ENCODE measurements around the gene SNX11. TPM values are rescaled to one million over a fixed set of nuclear protein-coding genes. Genes with fewer than 3 reads are reported as not detected.

SNX11 gene
- total and polyA plus RNA-seq, 2 of the 8 experiments (the other 6 are each of a cell fraction or from before 2014, with no cell fraction given): 21.1 to 21.4 TPM

- Histone ChIP-seq H4K8ac (ENCODE audit: extremely low read depth, insufficient read depth, low read length) (no peak overlapping the region), H3K14ac (ENCODE audit: insufficient read length) (no peak overlapping the region), H3K9me3 (ENCODE audit: insufficient read depth in 2 of 2, low read depth in 1 of 2, low read length in 1 of 2) (no peaks in the 10 kb centered on the region), H3K79me1 (ENCODE audit: low read depth, low read length) (no peaks in the 10 kb centered on the region), H2BK15ac (ENCODE audit: low read length) (no peak overlapping the region), H3K18ac (ENCODE audit: extremely low read depth, low read length) (no peak overlapping the region), H2AK5ac (ENCODE audit: low read depth, low read length) (no peak overlapping the region), H3K79me2 (ENCODE audit: control insufficient read depth in 1 of 2, insufficient read depth in 2 of 2, low read length in 2 of 2) (no peaks in the 10 kb centered on the region), H3K4me1 (replicated peaks in 1 of 4; ENCODE audit: control insufficient read depth in 3 of 4, insufficient read depth in 4 of 4, low read length in 3 of 4) (peaks cover 0 to 11% (median 7%) of the 10 kb centered on the region in 4 experiments; a peak in 2 of 7 replicates), H3K9ac (replicated peaks in 1 of 4; ENCODE audit: extremely low read depth in 1 of 4, low read depth in 3 of 4, low read length in 3 of 4) (no peak overlapping the region), H4K20me1 (replicated peaks in 1 of 2; ENCODE audit: control insufficient read depth in 1 of 2, insufficient read depth in 2 of 2, low read length in 2 of 2) (peaks cover 0 to 2% of the 10 kb centered on the region in 2 experiments), H3K36me3 (ENCODE audit: control insufficient read depth in 2 of 4, insufficient read depth in 4 of 4, low read length in 3 of 4) (no peaks in the 10 kb centered on the region), H3K23ac (ENCODE audit: insufficient read length) (no peak overlapping the region), H3K27ac (ENCODE audit: low read depth, low read length) (no peak overlapping the region), H2BK5ac (ENCODE audit: low read depth, low read length) (no peak overlapping the region), H2BK12ac (ENCODE audit: low read depth, low read length) (no peak overlapping the region), H4K91ac (replicated peaks; ENCODE audit: insufficient read length, low read length) (no peak overlapping the region), H3K23me2 (ENCODE audit: low read depth, low read length) (no peaks in the 10 kb centered on the region), H2BK20ac (ENCODE audit: low read length) (no peak overlapping the region), H3K56ac (replicated peaks; ENCODE audit: insufficient read length, low read depth, low read length) (no peak overlapping the region), H2AFZ (ENCODE audit: low read length) (no peak overlapping the region), H3K4ac (replicated peaks; ENCODE audit: insufficient read length, low read depth, low read length) (no peak overlapping the region), H3K27me3 (replicated peaks in 1 of 4; ENCODE audit: control insufficient read depth in 3 of 4, extremely low read depth in 1 of 4, insufficient read depth in 3 of 4, low read length in 3 of 4) (peaks cover 0 to 6% (median 0%) of the 10 kb centered on the region in 4 experiments; a peak in 2 of 7 replicates), H3K4me2 (ENCODE audit: insufficient read depth in 1 of 2, low read depth in 2 of 2, low read length in 2 of 2) (no peak overlapping the region), H2BK120ac (replicated peaks; ENCODE audit: low read depth, low read length) (no peak overlapping the region), H4K5ac (ENCODE audit: insufficient read length, low read depth, low read length) (no peak overlapping the region), H3K4me3 (ENCODE audit: extremely low read depth in 1 of 4, insufficient read depth in 2 of 4, low read depth in 3 of 4, low read length in 4 of 4) (no peak overlapping the region)
- no peak for FAIRE-seq
- no peak for DNase-seq (ENCODE audit: low read depth in 1 of 2, low spot score in 2 of 2)
- ChIA-PET CTCF (ENCODE audit: partially characterized antibody) (interaction anchor here (0.6 to 1.4 kb wide), 9 partner anchors 20 to 185 kb away, joined by 3 to 5 read pairs (median 3); no protein-coding TSS in a partner anchor), POLR2A (ENCODE audit: partially characterized antibody) (interaction anchor here (0.7 to 1.0 kb wide), 3 partner anchors 9 to 91 kb away, joined by 3 to 4 read pairs (median 3); no protein-coding TSS in a partner anchor)
- WGBS, 2 experiments (ENCODE audit: extremely low coverage in 1 of 2, insufficient coverage in 1 of 2, insufficient read length in 1 of 2, insufficient replicate concordance in 2 of 2, low coverage in 1 of 2, low lambda C conversion rate in 2 of 2, missing lambda C conversion rate in 1 of 2): 80% methylated on average over 3 of the region's 3 CpGs; no CpG with 5 or more reads in 1 of the 2 experiments
- no peak for TF ChIP-seq EP300 (IDR thresholded peaks at IDR 0.05; ENCODE audit: borderline replicate concordance in 1 of 2, low read depth in 2 of 2, low read length in 2 of 2)
- TF ChIP-seq ASH2L (IDR thresholded peaks at IDR 0.05; ENCODE audit: low read length): no peak
- no peak for TF ChIP-seq KDM4A (IDR thresholded peaks at IDR 0.05; ENCODE audit: low read depth, low read length, severe bottlenecking)
- no peak for TF ChIP-seq SAP30 (IDR thresholded peaks at IDR 0.05; ENCODE audit: insufficient read depth, insufficient replicate concordance, low read length)
- no peak for TF ChIP-seq MAFK (IDR thresholded peaks at IDR 0.05; ENCODE audit: low read depth, low read length)
- TF ChIP-seq CREB1 (IDR thresholded peaks at IDR 0.05): no peak
- no peak for TF ChIP-seq CTCF (IDR thresholded peaks at IDR 0.05; ENCODE audit: control extremely low read depth in 1 of 3, insufficient read depth in 1 of 3, low read depth in 1 of 3, low read length in 3 of 3)
- no peak for TF ChIP-seq SP4 (IDR thresholded peaks at IDR 0.05; ENCODE audit: low read length)
- no peak for TF ChIP-seq SP2 (IDR thresholded peaks at IDR 0.05; ENCODE audit: low read length)
- TF ChIP-seq POLR2A (IDR thresholded peaks at IDR 0.05; ENCODE audit: control extremely low read depth in 1 of 2, low read depth in 2 of 2, low read length in 2 of 2): no peak
- no peak for TF ChIP-seq JUND (IDR thresholded peaks at IDR 0.05; ENCODE audit: low read length)
- no peak for TF ChIP-seq TAF7 (optimal IDR thresholded peaks at IDR 0.05; ENCODE audit: borderline replicate concordance, low read depth, low read length)
These were observed 43.7 kb downstream of the SNX11 start for GRCh38 chr17:48151220-48151619.
